ENCODE results near the gene PTPN12. TPM values are rescaled to one million over a fixed set of nuclear protein-coding genes. Genes with fewer than 3 reads are reported as not detected.

PTPN12 gene
- total and polyA plus RNA-seq, 2 experiments from 2014 or later = 21.7 to 25.6 TPM

DNA sequence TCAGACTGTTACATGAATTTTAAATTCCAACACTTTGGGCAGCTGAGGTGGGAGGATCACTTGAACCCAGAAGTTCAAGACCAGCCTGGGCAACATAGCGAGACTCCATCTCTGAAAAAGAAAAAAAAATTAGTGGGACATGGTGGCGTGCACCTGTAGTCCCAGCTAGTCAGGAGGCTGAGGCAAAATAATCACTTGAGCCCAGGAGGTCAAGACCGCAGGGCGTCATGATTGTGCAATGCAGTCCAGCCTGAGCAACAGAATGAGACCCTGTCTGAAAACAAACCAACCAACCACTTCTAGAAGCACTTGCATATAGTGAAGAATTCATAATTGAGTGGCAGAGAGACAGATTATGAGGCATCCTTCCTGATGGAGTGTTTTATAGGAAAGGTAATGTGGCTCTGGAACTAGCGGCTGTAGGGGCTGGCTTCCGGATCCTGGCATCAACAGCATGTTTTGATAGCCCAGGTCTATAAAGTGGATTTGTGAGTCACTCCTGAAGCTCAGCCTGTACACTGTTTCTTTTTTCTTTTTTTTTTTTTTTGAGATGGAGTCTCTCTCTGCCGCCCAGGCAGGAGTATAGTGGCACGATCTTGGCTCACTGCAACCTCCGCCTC is 118.9 kb downstream of the PTPN12 start:
- Histone ChIP-seq H3F3A (ENCODE audit: insufficient read depth) (peaks cover 22% of the 10 kb centered on the region), H3K4me1 (ENCODE audit: insufficient read depth) (no peaks in the 10 kb centered on the region), H3K9me3 (ENCODE audit: low read depth) (no peaks in the 10 kb centered on the region), H3K79me2 (ENCODE audit: insufficient read depth) (peaks cover 4% of the 10 kb centered on the region; the same call in 1 of the 2 replicates), H3K9me2 (ENCODE audit: insufficient read depth) (no peaks in the 10 kb centered on the region), H3K27me3 (replicated peaks; ENCODE audit: insufficient read depth) (no peaks in the 10 kb centered on the region), H3K9ac (no peak overlapping the region), H2AFZ (no peak overlapping the region), H3K4me3 (no peak overlapping the region), H3K27ac (no peak overlapping the region), H3K36me3 (ENCODE audit: low read depth) (peaks cover 33% of the 10 kb centered on the region; the same call in 1 of the 2 replicates), H4K20me1 (ENCODE audit: insufficient read depth) (no peaks in the 10 kb centered on the region), H3K4me2 (ENCODE audit: unreplicated experiment) (no peak overlapping the region)
- DNase-seq = no peak
- in situ Hi-C loops (cut with MboI) = loop anchor here (25.0 kb wide), 1 partner anchor 281 kb away; no protein-coding TSS in a partner anchor
- TF ChIP-seq EZH2phosphoT487 (IDR thresholded peaks at IDR 0.05; ENCODE audit: insufficient read depth, low read depth) (no peak), EZH2 (IDR thresholded peaks at IDR 0.05; ENCODE audit: insufficient read depth, poor library complexity, severe bottlenecking) (no peak)
- 97 to 98% methylated on average over 9 of the region's 9 CpGs for WGBS, 2 experiments (ENCODE audit: low coverage in 1 of 2, low lambda C conversion rate in 2 of 2, missing lambda C conversion rate in 2 of 2)

DNA sequence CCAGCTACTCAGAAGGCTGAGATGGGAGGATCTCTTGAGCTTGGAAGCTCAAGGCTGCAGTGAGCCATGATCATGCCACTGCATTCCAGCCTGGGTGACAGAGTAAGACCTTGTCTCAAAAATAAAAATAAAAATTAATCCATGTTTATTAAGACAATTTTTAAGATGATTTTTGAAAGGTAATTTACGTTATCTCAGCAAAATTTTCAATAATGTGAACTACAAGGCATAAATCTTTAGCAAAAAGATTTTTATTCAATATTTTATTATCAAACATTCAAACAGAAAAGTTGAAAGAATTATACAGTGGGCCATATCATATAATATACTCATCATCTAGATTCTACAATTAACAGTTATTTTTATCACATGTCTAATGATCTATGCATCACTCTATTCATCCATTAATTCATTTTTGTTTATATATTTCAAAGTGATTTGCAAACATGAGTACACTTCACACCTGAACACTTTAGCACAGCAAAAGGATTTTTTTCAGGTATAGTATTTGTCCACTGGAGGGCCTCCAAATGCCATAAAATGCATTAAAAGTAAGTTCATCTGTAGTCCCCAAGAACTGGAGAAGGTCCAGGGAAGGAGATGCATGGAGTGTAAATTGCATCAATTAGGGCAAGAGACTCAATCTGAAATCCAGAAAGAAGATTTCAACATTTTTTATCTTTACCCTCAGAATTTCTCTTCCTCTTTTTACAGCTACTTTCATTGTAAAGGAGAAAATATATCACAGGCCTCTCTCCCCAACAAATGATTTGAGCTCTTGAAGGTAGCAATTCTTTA is 120.5 kb downstream of the PTPN12 start:
- DNase-seq = peak; percentile 62
- no peak overlapping the region for H2AFZ ChIP-seq
- no peak overlapping the region for H3K4me3 ChIP-seq
- H3K9me3 ChIP-seq (ENCODE audit: low read depth) = no peaks in the 10 kb centered on the region
- H3K36me3 ChIP-seq (ENCODE audit: low read depth) = peaks cover 30% of the 10 kb centered on the region; the same call in 1 of the 2 replicates
- TF ChIP-seq EZH2phosphoT487 (IDR thresholded peaks at IDR 0.05; ENCODE audit: insufficient read depth, low read depth) (no peak), EZH2 (IDR thresholded peaks at IDR 0.05; ENCODE audit: insufficient read depth, poor library complexity, severe bottlenecking) (no peak)
- 95 to 100% methylated on average over 1 of the region's 1 CpG for WGBS, 2 experiments (ENCODE audit: low coverage in 1 of 2, low lambda C conversion rate in 2 of 2, missing lambda C conversion rate in 2 of 2)
- H3K79me2 ChIP-seq (ENCODE audit: insufficient read depth) = 0 out of 2 replicates have a peak, but pooled peaks cover 6% of the 10 kb centered on the region
- no peaks in the 10 kb centered on the region for H3K27me3 ChIP-seq (replicated peaks; ENCODE audit: insufficient read depth)
- no peaks in the 10 kb centered on the region for H4K20me1 ChIP-seq (ENCODE audit: insufficient read depth)
- H3K9ac ChIP-seq = no peak overlapping the region
- H3F3A ChIP-seq (ENCODE audit: insufficient read depth) = peaks cover 22% of the 10 kb centered on the region
- no peak overlapping the region for H3K4me2 ChIP-seq (ENCODE audit: unreplicated experiment)
- H3K4me1 ChIP-seq (ENCODE audit: insufficient read depth) = no peaks in the 10 kb centered on the region
- H3K27ac ChIP-seq = no peak overlapping the region
- in situ Hi-C loops (cut with MboI) = loop anchor here (25.0 kb wide), 1 partner anchor 280 kb away; no protein-coding TSS in a partner anchor
- no peaks in the 10 kb centered on the region for H3K9me2 ChIP-seq (ENCODE audit: insufficient read depth)

DNA sequence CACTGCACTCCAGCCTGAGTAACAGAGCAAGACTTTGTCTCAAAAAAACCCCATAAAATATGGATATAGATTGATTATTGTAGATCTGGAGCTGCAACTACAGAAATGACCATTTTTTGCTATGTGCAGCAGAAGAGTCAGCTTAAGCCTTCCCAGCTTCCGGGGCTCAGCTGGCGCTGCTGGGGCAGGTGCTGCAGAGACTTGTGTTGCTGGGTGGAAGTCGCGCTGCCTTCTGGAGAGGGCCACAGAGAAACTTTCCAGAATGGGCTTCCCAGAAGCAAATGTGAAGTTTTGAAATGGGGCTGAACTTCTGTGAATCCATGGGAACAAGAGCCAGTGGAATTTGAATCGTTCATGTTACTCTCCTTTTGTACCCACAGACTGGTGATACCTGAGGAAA is 121.8 kb downstream of the PTPN12 start:
- Histone ChIP-seq H4K20me1 (ENCODE audit: insufficient read depth) (no peaks in the 10 kb centered on the region), H3K4me2 (ENCODE audit: unreplicated experiment) (no peak overlapping the region), H3K27me3 (replicated peaks; ENCODE audit: insufficient read depth) (no peaks in the 10 kb centered on the region), H2AFZ (no peak overlapping the region), H3K9me3 (ENCODE audit: low read depth) (no peaks in the 10 kb centered on the region), H3K79me2 (ENCODE audit: insufficient read depth) (0 out of 2 replicates have a peak, but pooled peaks cover 6% of the 10 kb centered on the region), H3K9me2 (ENCODE audit: insufficient read depth) (no peaks in the 10 kb centered on the region), H3K36me3 (ENCODE audit: low read depth) (peaks cover 26% of the 10 kb centered on the region; the same call in 1 of the 2 replicates), H3F3A (ENCODE audit: insufficient read depth) (peaks cover 22% of the 10 kb centered on the region), H3K27ac (no peak overlapping the region), H3K4me3 (no peak overlapping the region), H3K9ac (no peak overlapping the region), H3K4me1 (ENCODE audit: insufficient read depth) (no peaks in the 10 kb centered on the region)
- DNase-seq = no peak
- 98 to 99% methylated on average over 5 of the region's 5 CpGs for WGBS, 2 experiments (ENCODE audit: low coverage in 1 of 2, low lambda C conversion rate in 2 of 2, missing lambda C conversion rate in 2 of 2)
- no peak for TF ChIP-seq EZH2phosphoT487 (IDR thresholded peaks at IDR 0.05; ENCODE audit: insufficient read depth, low read depth)
- in situ Hi-C loops (cut with MboI) = loop anchor here (25.0 kb wide), 1 partner anchor 278 kb away; no protein-coding TSS in a partner anchor

DNA sequence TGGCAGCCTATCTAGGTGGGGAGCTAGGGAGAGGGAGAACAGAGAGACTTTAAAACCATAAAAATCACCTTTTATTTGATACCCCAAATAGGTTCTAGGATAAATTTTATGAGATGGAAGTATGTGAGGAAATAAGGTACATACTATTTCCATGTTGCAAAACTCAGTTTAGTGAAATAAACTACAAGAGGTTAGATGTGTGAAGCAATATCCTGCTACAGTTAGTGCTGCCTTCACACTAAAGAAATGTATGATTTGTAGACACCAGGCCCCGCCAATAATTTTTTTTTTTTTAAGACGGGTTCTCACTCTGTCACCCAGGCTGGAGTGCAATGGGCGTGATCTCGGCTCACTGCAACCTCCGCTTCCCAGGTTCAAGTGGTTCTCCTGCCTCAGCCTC is 124.7 kb downstream of the PTPN12 start:
- no peaks in the 10 kb centered on the region for H3K4me1 ChIP-seq (ENCODE audit: insufficient read depth)
- no peak overlapping the region for H3K4me3 ChIP-seq
- no peak for DNase-seq
- no peak overlapping the region for H2AFZ ChIP-seq
- H3K4me2 ChIP-seq (ENCODE audit: unreplicated experiment) = no peak overlapping the region
- TF ChIP-seq EZH2 (IDR thresholded peaks at IDR 0.05; ENCODE audit: insufficient read depth, poor library complexity, severe bottlenecking) = no peak
- H3K9ac ChIP-seq = no peak overlapping the region
- H3K9me2 ChIP-seq (ENCODE audit: insufficient read depth) = no peaks in the 10 kb centered on the region
- no peaks in the 10 kb centered on the region for H3K9me3 ChIP-seq (ENCODE audit: low read depth)
- 95 to 98% methylated on average over 5 of the region's 5 CpGs for WGBS, 2 experiments (ENCODE audit: low coverage in 1 of 2, low lambda C conversion rate in 2 of 2, missing lambda C conversion rate in 2 of 2)
- H3K36me3 ChIP-seq (ENCODE audit: low read depth) = peaks cover 27% of the 10 kb centered on the region; the same call in 1 of the 2 replicates
- 0 out of 2 replicates have a peak, but pooled peaks cover 6% of the 10 kb centered on the region for H3K79me2 ChIP-seq (ENCODE audit: insufficient read depth)
- H3K27me3 ChIP-seq (replicated peaks; ENCODE audit: insufficient read depth) = no peaks in the 10 kb centered on the region
- peaks cover 16% of the 10 kb centered on the region for H3F3A ChIP-seq (ENCODE audit: insufficient read depth)
- H4K20me1 ChIP-seq (ENCODE audit: insufficient read depth) = no peaks in the 10 kb centered on the region
- in situ Hi-C loops (cut with MboI) = loop anchor here (10.0 to 25.0 kb wide), 2 partner anchors 93 to 275 kb away; no protein-coding TSS in a partner anchor
- H3K27ac ChIP-seq = no peak overlapping the region

Measured in GM23248 (cell line).